Astrocyte of the hippocampus (primary cell): ENCODE data around the gene ZC3H10.
"Not testable (repeated sequence)": the region's sequence is repeated elsewhere in the genome, so short reads cannot be mapped to it uniquely, and the experiment has no call there.

Experiments used
- DNase-seq: peaks from one replicate; pipeline ENCODE4 v3.0.0; 2011; ENCODE audit warnings: low read depth, low spot score

The ZC3H10 gene

GRCh38 chr12:56117778-56118687 is at the start of gene ZC3H10:
ZC3H10 (plus strand) TSS chr12:56118266; CDS start chr12:56120563, 2,297 bp downstream.
- DNase-seq, result peak; percentile 100

- no peak for DNase-seq
Observed at GRCh38 chr12:56071648-56072047, 46.4 kb upstream of the ZC3H10 start.

- DNase-seq, result no peak
Observed at GRCh38 chr12:56074396-56074795, 43.7 kb upstream of the ZC3H10 start.

GRCh38 chr12:56077966-56078365 is 40.1 kb upstream of the ZC3H10 start:
- not testable (repeated sequence) for DNase-seq

GRCh38 chr12:56078427-56078826 is 39.6 kb upstream of the ZC3H10 start:
- no peak for DNase-seq

- peak; percentile 92 for DNase-seq
Observed at GRCh38 chr12:56078931-56079722, 38.9 kb upstream of the ZC3H10 start.

GRCh38 chr12:56079723-56080555 is 38.1 kb upstream of the ZC3H10 start, which contains the start of gene ERBB3:
ERBB3 (plus strand) TSS chr12:56080165; CDS start chr12:56080301, 136 bp downstream.
- peak; percentile 88 for DNase-seq

- no peak for DNase-seq
Observed at GRCh38 chr12:56080556-56081138, 37.4 kb upstream of the ZC3H10 start.

- no peak for DNase-seq
Observed at GRCh38 chr12:56081393-56082347, 36.4 kb upstream of the ZC3H10 start.

- DNase-seq, result no peak
Observed at GRCh38 chr12:56082382-56082781, 35.7 kb upstream of the ZC3H10 start.

GRCh38 chr12:56082967-56083366 is 35.1 kb upstream of the ZC3H10 start:
- no peak for DNase-seq

GRCh38 chr12:56084958-56085543 is 33.0 kb upstream of the ZC3H10 start:
- no peak for DNase-seq

- no peak for DNase-seq
Observed at GRCh38 chr12:56086096-56086495, 32.0 kb upstream of the ZC3H10 start.

- DNase-seq, result no peak
Observed at GRCh38 chr12:56086608-56087007, 31.5 kb upstream of the ZC3H10 start.

GRCh38 chr12:56087220-56087619 is 30.8 kb upstream of the ZC3H10 start:
- DNase-seq, result no peak

- DNase-seq, result no peak
Observed at GRCh38 chr12:56097738-56098137, 20.3 kb upstream of the ZC3H10 start.

- DNase-seq, result no peak
Observed at GRCh38 chr12:56098592-56098991, 19.5 kb upstream of the ZC3H10 start.

- DNase-seq, result no peak
Observed at GRCh38 chr12:56099787-56100186, 18.3 kb upstream of the ZC3H10 start.

- DNase-seq, result no peak
Observed at GRCh38 chr12:56101045-56101444, 17.0 kb upstream of the ZC3H10 start.

- DNase-seq, result no peak
Observed at GRCh38 chr12:56102683-56103065, 15.4 kb upstream of the ZC3H10 start.
